ENCODE measurements around the gene CDH24.
A peak's percentile ranks its signal among the peaks of the same experiment; 100 is the strongest.

- TF ChIP-seq JUN (CRISPR knock-in tag; IDR thresholded peaks at IDR 0.05) = no peak
- no peak for TF ChIP-seq EP300 (IDR thresholded peaks at IDR 0.05; ENCODE audit: low read depth in 2 of 2, low read length in 2 of 2)
- no peak; the same call in 1 of the 2 replicates for TF ChIP-seq EP300 (CRISPR knock-in tag; IDR thresholded peaks at IDR 0.05; ENCODE audit: borderline replicate concordance)
- 0 out of 2 replicates have a peak, but pooled peaks have one; percentile 9 for TF ChIP-seq ZNF274 (CRISPR knock-in tag; IDR thresholded peaks at IDR 0.05)
- no peak for TF ChIP-seq ZBTB21 (CRISPR knock-in tag; IDR thresholded peaks at IDR 0.05)
- TF ChIP-seq CHD2 (IDR thresholded peaks at IDR 0.05; ENCODE audit: low read depth, low read length) = no peak
- no peak for TF ChIP-seq ZNF543 (CRISPR knock-in tag; IDR thresholded peaks at IDR 0.05)
- TF ChIP-seq EZH2 (conservative IDR thresholded peaks at IDR 0.05; ENCODE audit: low read depth, low read length) = no peak
- TF ChIP-seq, protein P1, sequence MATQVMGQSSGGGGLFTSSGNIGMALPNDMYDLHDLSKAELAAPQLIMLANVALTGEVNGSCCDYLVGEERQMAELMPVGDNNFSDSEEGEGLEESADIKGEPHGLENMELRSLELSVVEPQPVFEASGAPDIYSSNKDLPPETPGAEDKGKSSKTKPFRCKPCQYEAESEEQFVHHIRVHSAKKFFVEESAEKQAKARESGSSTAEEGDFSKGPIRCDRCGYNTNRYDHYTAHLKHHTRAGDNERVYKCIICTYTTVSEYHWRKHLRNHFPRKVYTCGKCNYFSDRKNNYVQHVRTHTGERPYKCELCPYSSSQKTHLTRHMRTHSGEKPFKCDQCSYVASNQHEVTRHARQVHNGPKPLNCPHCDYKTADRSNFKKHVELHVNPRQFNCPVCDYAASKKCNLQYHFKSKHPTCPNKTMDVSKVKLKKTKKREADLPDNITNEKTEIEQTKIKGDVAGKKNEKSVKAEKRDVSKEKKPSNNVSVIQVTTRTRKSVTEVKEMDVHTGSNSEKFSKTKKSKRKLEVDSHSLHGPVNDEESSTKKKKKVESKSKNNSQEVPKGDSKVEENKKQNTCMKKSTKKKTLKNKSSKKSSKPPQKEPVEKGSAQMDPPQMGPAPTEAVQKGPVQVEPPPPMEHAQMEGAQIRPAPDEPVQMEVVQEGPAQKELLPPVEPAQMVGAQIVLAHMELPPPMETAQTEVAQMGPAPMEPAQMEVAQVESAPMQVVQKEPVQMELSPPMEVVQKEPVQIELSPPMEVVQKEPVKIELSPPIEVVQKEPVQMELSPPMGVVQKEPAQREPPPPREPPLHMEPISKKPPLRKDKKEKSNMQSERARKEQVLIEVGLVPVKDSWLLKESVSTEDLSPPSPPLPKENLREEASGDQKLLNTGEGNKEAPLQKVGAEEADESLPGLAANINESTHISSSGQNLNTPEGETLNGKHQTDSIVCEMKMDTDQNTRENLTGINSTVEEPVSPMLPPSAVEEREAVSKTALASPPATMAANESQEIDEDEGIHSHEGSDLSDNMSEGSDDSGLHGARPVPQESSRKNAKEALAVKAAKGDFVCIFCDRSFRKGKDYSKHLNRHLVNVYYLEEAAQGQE (IDR thresholded peaks at IDR 0.05; ENCODE audit: borderline replicate concordance in 1 of 2, low read depth in 1 of 2, low read length in 2 of 2) = no peak
- TF ChIP-seq GABPA (IDR thresholded peaks at IDR 0.05; ENCODE audit: low read depth, low read length) = no peak
- no peak for TF ChIP-seq GABPA (CRISPR knock-in tag; IDR thresholded peaks at IDR 0.05; ENCODE audit: low read depth)
- TF ChIP-seq, protein P2, sequence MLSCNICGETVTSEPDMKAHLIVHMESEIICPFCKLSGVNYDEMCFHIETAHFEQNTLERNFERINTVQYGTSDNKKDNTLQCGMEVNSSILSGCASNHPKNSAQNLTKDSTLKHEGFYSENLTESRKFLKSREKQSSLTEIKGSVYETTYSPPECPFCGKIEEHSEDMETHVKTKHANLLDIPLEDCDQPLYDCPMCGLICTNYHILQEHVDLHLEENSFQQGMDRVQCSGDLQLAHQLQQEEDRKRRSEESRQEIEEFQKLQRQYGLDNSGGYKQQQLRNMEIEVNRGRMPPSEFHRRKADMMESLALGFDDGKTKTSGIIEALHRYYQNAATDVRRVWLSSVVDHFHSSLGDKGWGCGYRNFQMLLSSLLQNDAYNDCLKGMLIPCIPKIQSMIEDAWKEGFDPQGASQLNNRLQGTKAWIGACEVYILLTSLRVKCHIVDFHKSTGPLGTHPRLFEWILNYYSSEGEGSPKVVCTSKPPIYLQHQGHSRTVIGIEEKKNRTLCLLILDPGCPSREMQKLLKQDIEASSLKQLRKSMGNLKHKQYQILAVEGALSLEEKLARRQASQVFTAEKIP (CRISPR knock-in tag; IDR thresholded peaks at IDR 0.05; ENCODE audit: borderline replicate concordance) = no peak
- TF ChIP-seq, protein P3, sequence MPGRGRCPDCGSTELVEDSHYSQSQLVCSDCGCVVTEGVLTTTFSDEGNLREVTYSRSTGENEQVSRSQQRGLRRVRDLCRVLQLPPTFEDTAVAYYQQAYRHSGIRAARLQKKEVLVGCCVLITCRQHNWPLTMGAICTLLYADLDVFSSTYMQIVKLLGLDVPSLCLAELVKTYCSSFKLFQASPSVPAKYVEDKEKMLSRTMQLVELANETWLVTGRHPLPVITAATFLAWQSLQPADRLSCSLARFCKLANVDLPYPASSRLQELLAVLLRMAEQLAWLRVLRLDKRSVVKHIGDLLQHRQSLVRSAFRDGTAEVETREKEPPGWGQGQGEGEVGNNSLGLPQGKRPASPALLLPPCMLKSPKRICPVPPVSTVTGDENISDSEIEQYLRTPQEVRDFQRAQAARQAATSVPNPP (CRISPR knock-in tag; IDR thresholded peaks at IDR 0.05) = no peak
- no peak for TF ChIP-seq CTCF (CRISPR knock-in tag; IDR thresholded peaks at IDR 0.05)
- TF ChIP-seq KDM3A (CRISPR knock-in tag; IDR thresholded peaks at IDR 0.05; ENCODE audit: low read depth) = no peak
- no peak for TF ChIP-seq AHR (CRISPR knock-in tag; IDR thresholded peaks at IDR 0.05)
Measured at GRCh38 chr14:23052671-23053070, 4.6 kb downstream of the CDH24 start.
